ENCODE data around the gene DDX23.

DNA sequence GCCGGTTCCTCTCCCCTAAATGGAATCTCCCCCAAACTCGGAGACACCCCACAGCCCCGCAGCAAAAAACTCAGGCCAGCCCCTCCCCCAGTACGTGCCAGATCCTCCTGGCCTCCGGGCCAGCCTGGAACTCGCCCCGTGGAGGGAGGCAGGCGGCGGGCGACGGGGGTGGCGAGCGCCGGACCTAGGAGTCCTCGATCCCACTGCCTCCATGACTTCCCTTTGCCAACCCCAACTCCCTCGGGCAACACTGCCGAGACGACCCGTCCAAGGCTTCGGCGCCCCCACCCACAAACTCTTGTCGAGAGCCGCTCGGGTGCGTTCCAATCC is 63.5 kb downstream of the DDX23 start:
- TF ChIP-seq, protein P1, sequence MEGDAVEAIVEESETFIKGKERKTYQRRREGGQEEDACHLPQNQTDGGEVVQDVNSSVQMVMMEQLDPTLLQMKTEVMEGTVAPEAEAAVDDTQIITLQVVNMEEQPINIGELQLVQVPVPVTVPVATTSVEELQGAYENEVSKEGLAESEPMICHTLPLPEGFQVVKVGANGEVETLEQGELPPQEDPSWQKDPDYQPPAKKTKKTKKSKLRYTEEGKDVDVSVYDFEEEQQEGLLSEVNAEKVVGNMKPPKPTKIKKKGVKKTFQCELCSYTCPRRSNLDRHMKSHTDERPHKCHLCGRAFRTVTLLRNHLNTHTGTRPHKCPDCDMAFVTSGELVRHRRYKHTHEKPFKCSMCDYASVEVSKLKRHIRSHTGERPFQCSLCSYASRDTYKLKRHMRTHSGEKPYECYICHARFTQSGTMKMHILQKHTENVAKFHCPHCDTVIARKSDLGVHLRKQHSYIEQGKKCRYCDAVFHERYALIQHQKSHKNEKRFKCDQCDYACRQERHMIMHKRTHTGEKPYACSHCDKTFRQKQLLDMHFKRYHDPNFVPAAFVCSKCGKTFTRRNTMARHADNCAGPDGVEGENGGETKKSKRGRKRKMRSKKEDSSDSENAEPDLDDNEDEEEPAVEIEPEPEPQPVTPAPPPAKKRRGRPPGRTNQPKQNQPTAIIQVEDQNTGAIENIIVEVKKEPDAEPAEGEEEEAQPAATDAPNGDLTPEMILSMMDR (IDR thresholded peaks at IDR 0.05) = no peak
- TF ChIP-seq POLR2AphosphoS5 (IDR thresholded peaks at IDR 0.05; ENCODE audit: low read depth, low read length) (no peak), TCF7L2 (IDR thresholded peaks at IDR 0.05; ENCODE audit: low read depth, low read length) (no peak), SIN3A (IDR thresholded peaks at IDR 0.05; ENCODE audit: borderline replicate concordance, insufficient read depth, low read depth, low read length) (no peak)
